ENCODE measurements around the gene C1orf52. TPM values are rescaled to one million over a fixed set of nuclear protein-coding genes. Genes with fewer than 3 reads are reported as not detected.

Gene C1orf52
- total RNA-seq, 4 donors from 2014 or later: 11.1 to 20.8 (median 16.5) TPM

- Histone ChIP-seq H3K36me3 (no peaks in the 10 kb centered on the region), H3K4me1 (peaks cover 7 to 14% of the 10 kb centered on the region in 2 donors), H3K9me3 (no peaks in the 10 kb centered on the region), H3K27me3 (no peaks in the 10 kb centered on the region), H3K4me3 (no peak overlapping the region), H3K27ac (no peak overlapping the region)
- intact Hi-C loops (cut with DNase I; ENCODE audit: low total_unique reads) (no loop called here), in situ Hi-C loops (cut with MboI; ENCODE audit: low sequenced_read_pairs in 4 of 4) (no loop called here)
- DNase-seq (no peak), ATAC-seq (no peak)
- TF ChIP-seq, protein P1, sequence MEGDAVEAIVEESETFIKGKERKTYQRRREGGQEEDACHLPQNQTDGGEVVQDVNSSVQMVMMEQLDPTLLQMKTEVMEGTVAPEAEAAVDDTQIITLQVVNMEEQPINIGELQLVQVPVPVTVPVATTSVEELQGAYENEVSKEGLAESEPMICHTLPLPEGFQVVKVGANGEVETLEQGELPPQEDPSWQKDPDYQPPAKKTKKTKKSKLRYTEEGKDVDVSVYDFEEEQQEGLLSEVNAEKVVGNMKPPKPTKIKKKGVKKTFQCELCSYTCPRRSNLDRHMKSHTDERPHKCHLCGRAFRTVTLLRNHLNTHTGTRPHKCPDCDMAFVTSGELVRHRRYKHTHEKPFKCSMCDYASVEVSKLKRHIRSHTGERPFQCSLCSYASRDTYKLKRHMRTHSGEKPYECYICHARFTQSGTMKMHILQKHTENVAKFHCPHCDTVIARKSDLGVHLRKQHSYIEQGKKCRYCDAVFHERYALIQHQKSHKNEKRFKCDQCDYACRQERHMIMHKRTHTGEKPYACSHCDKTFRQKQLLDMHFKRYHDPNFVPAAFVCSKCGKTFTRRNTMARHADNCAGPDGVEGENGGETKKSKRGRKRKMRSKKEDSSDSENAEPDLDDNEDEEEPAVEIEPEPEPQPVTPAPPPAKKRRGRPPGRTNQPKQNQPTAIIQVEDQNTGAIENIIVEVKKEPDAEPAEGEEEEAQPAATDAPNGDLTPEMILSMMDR (IDR thresholded peaks at IDR 0.05 in 4 of 5, conservative IDR thresholded peaks at IDR 0.05 in 1 of 5): no peak
- TF ChIP-seq POLR2A (IDR thresholded peaks at IDR 0.05): no peak
These were observed 33.7 kb downstream of the C1orf52 start for GRCh38 chr1:85225624-85226380.

GRCh38 chr1:85224734-85225623 is 34.5 kb downstream of the C1orf52 start:
- Histone ChIP-seq H3K4me1 (peaks cover 7 to 14% of the 10 kb centered on the region in 2 donors), H3K27ac (no peak overlapping the region), H3K9me3 (no peaks in the 10 kb centered on the region), H3K27me3 (no peaks in the 10 kb centered on the region), H3K4me3 (no peak overlapping the region), H3K36me3 (no peaks in the 10 kb centered on the region)
- DNase-seq (no peak), ATAC-seq (no peak)
- TF ChIP-seq, protein P1 (IDR thresholded peaks at IDR 0.05 in 4 of 5, conservative IDR thresholded peaks at IDR 0.05 in 1 of 5): no peak
- TF ChIP-seq POLR2A (IDR thresholded peaks at IDR 0.05): no peak
- in situ Hi-C loops (cut with MboI; ENCODE audit: low sequenced_read_pairs in 4 of 4) (no loop called here), intact Hi-C loops (cut with DNase I; ENCODE audit: low total_unique reads) (no loop called here)

- ATAC-seq (no peak), DNase-seq (no peak)
- in situ Hi-C loops (cut with MboI; ENCODE audit: low sequenced_read_pairs in 4 of 4) (no loop called here), intact Hi-C loops (cut with DNase I; ENCODE audit: low total_unique reads) (no loop called here)
- TF ChIP-seq, protein P1 (IDR thresholded peaks at IDR 0.05 in 4 of 5, conservative IDR thresholded peaks at IDR 0.05 in 1 of 5): no peak
- no peak for TF ChIP-seq POLR2A (IDR thresholded peaks at IDR 0.05)
- peaks cover 7 to 14% of the 10 kb centered on the region in 2 donors for H3K4me1 ChIP-seq
- no peaks in the 10 kb centered on the region for H3K27me3 ChIP-seq
- no peak overlapping the region for H3K4me3 ChIP-seq
- H3K36me3 ChIP-seq: no peaks in the 10 kb centered on the region
- no peaks in the 10 kb centered on the region for H3K9me3 ChIP-seq
- H3K27ac ChIP-seq: no peak overlapping the region
These were observed 35.2 kb downstream of the C1orf52 start for GRCh38 chr1:85224295-85224694.

- Histone ChIP-seq H3K27ac (no peak overlapping the region), H3K4me3 (no peak overlapping the region), H3K9me3 (no peaks in the 10 kb centered on the region), H3K36me3 (no peaks in the 10 kb centered on the region), H3K27me3 (no peaks in the 10 kb centered on the region), H3K4me1 (peaks cover 7 to 14% of the 10 kb centered on the region in 2 donors)
- ATAC-seq: no peak
- in situ Hi-C loops (cut with MboI; ENCODE audit: low sequenced_read_pairs in 4 of 4): no loop called here
- intact Hi-C loops (cut with DNase I; ENCODE audit: low total_unique reads): no loop called here
- TF ChIP-seq, protein P1 (IDR thresholded peaks at IDR 0.05 in 4 of 5, conservative IDR thresholded peaks at IDR 0.05 in 1 of 5): no peak
- TF ChIP-seq POLR2A (IDR thresholded peaks at IDR 0.05): no peak
- DNase-seq: no peak
These were observed 36.1 kb downstream of the C1orf52 start for GRCh38 chr1:85223334-85223733.
